Loucy (cell line): ENCODE measurements around the gene ANXA5.

Source experiments
- H2AFZ ChIP-seq: fragments of 200-600 bp; sonication (generic); 2 replicates; pipeline ENCODE4 v1.6.0; 2016; ENCODE audit warnings: antibody characterized with exemption, mild to moderate bottlenecking, low read length, moderate library complexity
- H3F3A ChIP-seq: fragments of 200-600 bp; 2 replicates; pipeline ENCODE4 v1.6.0; 2016; ENCODE audit warnings: antibody characterized with exemption, low read depth, mild to moderate bottlenecking
- H3K27me3 ChIP-seq: fragments of 200-600 bp; sonication (generic); 2 replicates; pipeline ENCODE4 v1.6.1; 2014; ENCODE audit warnings: low read length, mild to moderate bottlenecking; ENCODE audit not compliant: insufficient read depth, poor library complexity, severe bottlenecking
- H3K36me3 ChIP-seq: fragments of 200-600 bp; sonication (generic); 2 replicates; pipeline ENCODE4 v1.6.1; 2016; ENCODE audit warnings: low read length; ENCODE audit not compliant: insufficient read depth
- H3K4me1 ChIP-seq: fragments of 200-600 bp; sonication (generic); 2 replicates; pipeline ENCODE4 v1.5.1; 2014; ENCODE audit warnings: low read length, mild to moderate bottlenecking; ENCODE audit not compliant: insufficient read depth, poor library complexity, severe bottlenecking
- H3K4me2 ChIP-seq: fragments of 200-600 bp; sonication (generic); 2 replicates; pipeline ENCODE4 v1.6.0; 2014; ENCODE audit warnings: antibody characterized with exemption, low read length, low read depth, mild to moderate bottlenecking; ENCODE audit not compliant: poor library complexity, severe bottlenecking
- H3K4me3 ChIP-seq: fragments of 200-600 bp; sonication (generic); 2 replicates; pipeline ENCODE4 v1.5.1; 2014; ENCODE audit warnings: low read length, mild to moderate bottlenecking, mixed read lengths; ENCODE audit not compliant: poor library complexity, severe bottlenecking
- H3K79me2 ChIP-seq: fragments of 200-600 bp; sonication (generic); 2 replicates; pipeline ENCODE4 v1.6.1; 2014; ENCODE audit warnings: low read length; ENCODE audit not compliant: insufficient read depth
- H3K9ac ChIP-seq: fragments of 200-600 bp; sonication (generic); 2 replicates; pipeline ENCODE4 v1.6.0; 2014; ENCODE audit warnings: mild to moderate bottlenecking, low read depth, low read length, moderate library complexity; ENCODE audit not compliant: poor library complexity, severe bottlenecking
- H3K9me2 ChIP-seq: fragments of 200-600 bp; sonication (generic); replicated peaks from 2 replicates; pipeline ENCODE4 v1.6.1; 2016; ENCODE audit warnings: low read depth, low read length, mixed read lengths
- H3K9me3 ChIP-seq: fragments of 200-600 bp; sonication (generic); 2 replicates; pipeline ENCODE4 v1.6.1; 2014; ENCODE audit warnings: mild to moderate bottlenecking, antibody characterized with exemption, low read length, low read depth; ENCODE audit not compliant: insufficient read depth
- H4K20me1 ChIP-seq: fragments of 200-600 bp; sonication (generic); 2 replicates; pipeline ENCODE4 v1.6.0; 2014; ENCODE audit warnings: antibody characterized with exemption, low read length, mild to moderate bottlenecking; ENCODE audit not compliant: insufficient read depth, poor library complexity, severe bottlenecking
- EZH2phosphoT487 ChIP-seq: fragments of 200-600 bp; IDR thresholded peaks from 2 replicates; pipeline ENCODE4 v1.6.1; 2018; ENCODE audit warnings: antibody characterized with exemption, mild to moderate bottlenecking, moderate library complexity, borderline replicate concordance
- TF ChIP-seq, protein P1 (sequence below): fragments of 200-600 bp; sonication (generic); conservative IDR thresholded peaks from 2 replicates; pipeline ENCODE4 v1.5.1; 2014; ENCODE audit warnings: mild to moderate bottlenecking, antibody characterized with exemption, low read length

The ANXA5 gene

DNA sequence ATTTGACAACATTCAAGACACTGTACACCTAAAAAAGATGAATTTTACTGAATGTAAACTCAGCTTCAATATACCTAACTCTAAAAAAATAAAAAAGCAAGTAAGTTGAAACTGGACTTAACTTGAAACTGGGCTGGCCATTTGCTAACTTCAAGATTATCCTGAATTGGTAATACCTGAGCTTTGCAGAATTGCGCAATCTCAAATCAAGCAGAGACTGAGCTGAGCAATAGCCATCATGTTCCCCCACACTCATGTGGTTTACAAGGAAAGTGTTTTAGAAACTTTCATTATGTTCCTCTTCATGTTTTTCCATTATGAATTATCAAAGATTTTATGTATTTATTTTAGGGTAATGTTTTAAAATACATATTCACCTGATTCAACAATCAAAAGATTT is 38.7 kb downstream of the ANXA5 start:
- Histone ChIP-seq H3K36me3 (no peaks in the 10 kb centered on the region), H3K79me2 (no peaks in the 10 kb centered on the region), H3K4me3 (no peak overlapping the region), H4K20me1 (no peaks in the 10 kb centered on the region), H3K9me3 (no peaks in the 10 kb centered on the region), H2AFZ (no peak overlapping the region), H3K4me1 (no peaks in the 10 kb centered on the region), H3K4me2 (no peak overlapping the region), H3K27me3 (no peaks in the 10 kb centered on the region), H3K9ac (no peak overlapping the region), H3F3A (no peaks in the 10 kb centered on the region), H3K9me2 (no peaks in the 10 kb centered on the region)
- no peak for TF ChIP-seq EZH2phosphoT487
- TF ChIP-seq, protein P1, sequence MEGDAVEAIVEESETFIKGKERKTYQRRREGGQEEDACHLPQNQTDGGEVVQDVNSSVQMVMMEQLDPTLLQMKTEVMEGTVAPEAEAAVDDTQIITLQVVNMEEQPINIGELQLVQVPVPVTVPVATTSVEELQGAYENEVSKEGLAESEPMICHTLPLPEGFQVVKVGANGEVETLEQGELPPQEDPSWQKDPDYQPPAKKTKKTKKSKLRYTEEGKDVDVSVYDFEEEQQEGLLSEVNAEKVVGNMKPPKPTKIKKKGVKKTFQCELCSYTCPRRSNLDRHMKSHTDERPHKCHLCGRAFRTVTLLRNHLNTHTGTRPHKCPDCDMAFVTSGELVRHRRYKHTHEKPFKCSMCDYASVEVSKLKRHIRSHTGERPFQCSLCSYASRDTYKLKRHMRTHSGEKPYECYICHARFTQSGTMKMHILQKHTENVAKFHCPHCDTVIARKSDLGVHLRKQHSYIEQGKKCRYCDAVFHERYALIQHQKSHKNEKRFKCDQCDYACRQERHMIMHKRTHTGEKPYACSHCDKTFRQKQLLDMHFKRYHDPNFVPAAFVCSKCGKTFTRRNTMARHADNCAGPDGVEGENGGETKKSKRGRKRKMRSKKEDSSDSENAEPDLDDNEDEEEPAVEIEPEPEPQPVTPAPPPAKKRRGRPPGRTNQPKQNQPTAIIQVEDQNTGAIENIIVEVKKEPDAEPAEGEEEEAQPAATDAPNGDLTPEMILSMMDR: no peak

DNA sequence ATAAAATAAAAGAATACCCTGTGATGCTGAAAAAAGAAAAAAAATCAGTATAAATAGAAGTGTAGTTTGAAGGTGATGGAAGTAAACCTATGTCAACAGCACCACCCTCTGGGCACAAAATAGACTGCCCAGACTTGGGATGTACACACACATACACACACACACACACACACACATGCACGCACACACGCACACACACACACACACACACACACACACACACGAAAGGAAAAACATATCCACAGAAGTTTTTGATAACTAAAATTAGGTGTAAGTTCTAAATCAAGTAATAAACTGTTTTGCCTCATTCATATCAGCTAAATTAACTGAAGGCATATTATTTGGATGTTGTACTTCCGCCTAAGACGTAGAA is 40.5 kb downstream of the ANXA5 start:
- no peaks in the 10 kb centered on the region for H3F3A ChIP-seq
- H3K4me3 ChIP-seq: no peak overlapping the region
- H4K20me1 ChIP-seq: no peaks in the 10 kb centered on the region
- no peaks in the 10 kb centered on the region for H3K4me1 ChIP-seq
- H3K36me3 ChIP-seq: no peaks in the 10 kb centered on the region
- H3K9ac ChIP-seq: no peak overlapping the region
- H3K27me3 ChIP-seq: no peaks in the 10 kb centered on the region
- H3K9me3 ChIP-seq: no peaks in the 10 kb centered on the region
- no peak for TF ChIP-seq EZH2phosphoT487
- TF ChIP-seq, protein P1: peak; percentile 53
- no peaks in the 10 kb centered on the region for H3K79me2 ChIP-seq
- H3K9me2 ChIP-seq: no peaks in the 10 kb centered on the region
- H3K4me2 ChIP-seq: no peak overlapping the region
- H2AFZ ChIP-seq: no peak overlapping the region

DNA sequence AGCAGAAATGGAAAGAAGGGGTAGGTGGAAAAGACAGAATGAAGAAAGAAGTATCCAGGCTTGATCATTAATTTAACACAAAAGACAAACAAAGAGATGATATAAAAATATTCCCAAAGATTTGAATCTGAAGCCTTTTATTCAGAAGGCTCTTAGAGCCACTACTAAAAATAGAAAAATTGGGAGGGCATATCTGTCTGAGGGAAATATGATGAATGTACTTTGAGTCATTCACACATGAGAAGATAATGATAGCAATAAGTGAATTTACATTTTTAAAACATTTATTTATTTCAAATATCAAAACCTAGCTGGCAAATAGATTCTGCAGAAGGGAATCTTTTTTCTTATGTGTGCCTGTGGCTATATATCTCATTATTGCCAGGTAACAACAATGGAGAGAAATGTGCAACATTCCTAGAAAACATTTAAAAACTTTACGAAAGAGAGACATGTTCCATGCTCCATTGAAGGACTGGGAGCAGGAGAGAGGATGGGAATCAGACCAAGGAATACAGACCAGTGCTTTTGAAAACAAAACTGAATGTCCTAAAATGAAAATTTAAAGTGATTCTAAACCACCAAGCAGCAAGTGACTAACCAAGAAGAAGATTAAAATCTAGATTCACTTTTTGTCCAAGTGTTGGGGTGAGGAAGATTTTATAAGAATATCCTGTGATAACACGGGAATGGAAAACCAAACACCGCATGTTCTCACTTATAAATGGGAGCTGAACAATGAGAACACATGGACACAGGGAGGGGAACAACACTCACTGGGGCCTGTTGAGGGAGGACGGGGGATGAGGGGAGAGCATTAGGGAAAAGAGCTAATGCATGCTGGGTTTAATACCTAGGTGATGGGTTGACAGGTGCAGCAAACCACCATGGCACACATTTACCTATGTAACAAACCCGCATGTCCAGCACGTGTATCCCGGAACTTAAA is 41.2 kb downstream of the ANXA5 start:
- no peaks in the 10 kb centered on the region for H3K36me3 ChIP-seq
- TF ChIP-seq EZH2phosphoT487: no peak
- TF ChIP-seq, protein P1: no peak
- no peak overlapping the region for H3K4me3 ChIP-seq
- no peaks in the 10 kb centered on the region for H3F3A ChIP-seq
- no peak overlapping the region for H3K9ac ChIP-seq
- no peak overlapping the region for H2AFZ ChIP-seq
- H3K27me3 ChIP-seq: no peaks in the 10 kb centered on the region
- no peaks in the 10 kb centered on the region for H3K9me3 ChIP-seq
- no peak overlapping the region for H3K4me2 ChIP-seq
- no peaks in the 10 kb centered on the region for H3K4me1 ChIP-seq
- no peaks in the 10 kb centered on the region for H4K20me1 ChIP-seq
- no peaks in the 10 kb centered on the region for H3K79me2 ChIP-seq
- H3K9me2 ChIP-seq: no peaks in the 10 kb centered on the region
